Measurements from ENCODE around the gene TAS2R3. TPM values are rescaled to one million over a fixed set of nuclear protein-coding genes. Genes with fewer than 3 reads are reported as not detected.
"Not testable (repeated sequence)": the region's sequence is repeated elsewhere in the genome, so short reads cannot be mapped to it uniquely, and the experiment has no call there.

Gene TAS2R3
- total and polyA plus RNA-seq, 2 donors = 7.5 TPM; not detected in 1

GRCh38 chr7:141742229-141742628 lies 21.7 kb upstream of the TAS2R3 start:
- Histone ChIP-seq H3K36me3 (ENCODE audit: insufficient read depth) (peaks cover 7% of the 10 kb centered on the region), H3K4me1 (ENCODE audit: insufficient read depth) (no peaks in the 10 kb centered on the region), H3K4me3 (ENCODE audit: low read depth, low read length) (no peak overlapping the region), H3K27ac (ENCODE audit: low read depth) (no peak overlapping the region)
- no peak for DNase-seq (ENCODE audit: extremely low spot score)
- 44% methylated on average over 1 of the region's 1 CpG for WGBS

- DNase-seq (ENCODE audit: extremely low spot score) = no peak
- Histone ChIP-seq H3K36me3 (ENCODE audit: insufficient read depth) (peaks cover 8% of the 10 kb centered on the region), H3K4me3 (ENCODE audit: low read depth, low read length) (no peak overlapping the region), H3K27ac (ENCODE audit: low read depth) (no peak overlapping the region), H3K4me1 (ENCODE audit: insufficient read depth) (no peaks in the 10 kb centered on the region)
- WGBS = 95% methylated on average over 2 of the region's 2 CpGs
These were observed 19.8 kb upstream of the TAS2R3 start for GRCh38 chr7:141744131-141744530.

GRCh38 chr7:141748396-141748795 lies 15.5 kb upstream of the TAS2R3 start:
- DNase-seq (ENCODE audit: extremely low spot score) = no peak
- H3K27ac ChIP-seq (ENCODE audit: low read depth) = no peak overlapping the region
- H3K4me3 ChIP-seq (ENCODE audit: low read depth, low read length) = no peak overlapping the region
- H3K4me1 ChIP-seq (ENCODE audit: insufficient read depth) = no peaks in the 10 kb centered on the region
- WGBS = 96% methylated on average over 2 of the region's 2 CpGs
- peaks cover 15% of the 10 kb centered on the region for H3K36me3 ChIP-seq (ENCODE audit: insufficient read depth)

GRCh38 chr7:141751904-141752303 lies 12.0 kb upstream of the TAS2R3 start:
- H3K36me3 ChIP-seq (ENCODE audit: insufficient read depth) = peaks cover 13% of the 10 kb centered on the region

GRCh38 chr7:141752634-141753033 lies 11.3 kb upstream of the TAS2R3 start:
- Histone ChIP-seq H3K4me3 (ENCODE audit: low read depth, low read length) (no peak overlapping the region), H3K4me1 (ENCODE audit: insufficient read depth) (no peaks in the 10 kb centered on the region), H3K36me3 (ENCODE audit: insufficient read depth) (peaks cover 12% of the 10 kb centered on the region), H3K27ac (ENCODE audit: low read depth) (no peak overlapping the region)
- DNase-seq (ENCODE audit: extremely low spot score) = no peak
- 97% methylated on average over 13 of the region's 13 CpGs for WGBS

More at GRCh38 chr7:141751904-141752303, 12.0 kb upstream of the TAS2R3 start:
- H3K4me3 ChIP-seq (ENCODE audit: low read depth, low read length); DNase-seq (ENCODE audit: extremely low spot score); H3K4me1 ChIP-seq (ENCODE audit: insufficient read depth); H3K27ac ChIP-seq (ENCODE audit: low read depth): not testable (repeated sequence)
- 98% methylated on average over 10 of the region's 10 CpGs for WGBS

GRCh38 chr7:141754939-141755338 lies 9.0 kb upstream of the TAS2R3 start:
- DNase-seq (ENCODE audit: extremely low spot score) = no peak
- H3K27ac ChIP-seq (ENCODE audit: low read depth) = no peak overlapping the region
- WGBS = 96% methylated on average over 6 of the region's 6 CpGs
- no peak overlapping the region for H3K4me3 ChIP-seq (ENCODE audit: low read depth, low read length)
- H3K36me3 ChIP-seq (ENCODE audit: insufficient read depth) = peaks cover 10% of the 10 kb centered on the region
- no peaks in the 10 kb centered on the region for H3K4me1 ChIP-seq (ENCODE audit: insufficient read depth)

GRCh38 chr7:141770083-141770583 lies 6.2 kb downstream of the TAS2R3 start:
- not testable (repeated sequence) for H3K36me3 ChIP-seq (ENCODE audit: insufficient read depth); H3K27ac ChIP-seq (ENCODE audit: low read depth); DNase-seq (ENCODE audit: extremely low spot score); H3K4me1 ChIP-seq (ENCODE audit: insufficient read depth); H3K4me3 ChIP-seq (ENCODE audit: low read depth, low read length)
- 99% methylated on average over 3 of the region's 3 CpGs for WGBS

GRCh38 chr7:141776374-141776773 lies 12.5 kb downstream of the TAS2R3 start, which contains the start of gene TAS2R4:
Gene TAS2R4 (plus strand): TSS chr7:141776674. CDS start chr7:141778489, 1,815 bp downstream.
- WGBS = 95% methylated on average over 1 of the region's 1 CpG
- no peak within 1 kb of the TSS for H3K4me3 ChIP-seq (ENCODE audit: low read depth, low read length)
- no peak for DNase-seq (ENCODE audit: extremely low spot score)
- H3K4me1 ChIP-seq (ENCODE audit: insufficient read depth) = no peaks in the 10 kb centered on the region
- no peak within 1 kb of the TSS for H3K27ac ChIP-seq (ENCODE audit: low read depth)
- peaks cover 2% of the 10 kb centered on the region for H3K36me3 ChIP-seq (ENCODE audit: insufficient read depth)

- WGBS = 79% methylated on average over 13 of the region's 13 CpGs
- H3K27ac ChIP-seq (ENCODE audit: low read depth) = no peak overlapping the region
- peaks cover 4% of the 10 kb centered on the region for H3K36me3 ChIP-seq (ENCODE audit: insufficient read depth)
- H3K4me3 ChIP-seq (ENCODE audit: low read depth, low read length) = no peak overlapping the region
- H3K4me1 ChIP-seq (ENCODE audit: insufficient read depth) = no peaks in the 10 kb centered on the region
- DNase-seq (ENCODE audit: extremely low spot score) = no peak
These were observed 22.0 kb downstream of the TAS2R3 start for GRCh38 chr7:141785706-141786552.

GRCh38 chr7:141788296-141788695 lies 24.4 kb downstream of the TAS2R3 start:
- Histone ChIP-seq H3K27ac (ENCODE audit: low read depth) (no peak overlapping the region), H3K36me3 (ENCODE audit: insufficient read depth) (peaks cover 2% of the 10 kb centered on the region), H3K4me3 (ENCODE audit: low read depth, low read length) (no peak overlapping the region), H3K4me1 (ENCODE audit: insufficient read depth) (no peaks in the 10 kb centered on the region)
- 67% methylated on average over 2 of the region's 2 CpGs for WGBS
- no peak for DNase-seq (ENCODE audit: extremely low spot score)

- DNase-seq (ENCODE audit: extremely low spot score) = no peak
- H3K4me3 ChIP-seq (ENCODE audit: low read depth, low read length) = no peak within 1 kb of the TSS
These were observed 26.0 kb downstream of the TAS2R3 start, which contains the start of gene TAS2R5 for GRCh38 chr7:141789917-141790316. Gene TAS2R5 (plus strand): TSS chr7:141790217. CDS start chr7:141790362, 145 bp downstream.

GRCh38 chr7:141792526-141792925 lies 28.6 kb downstream of the TAS2R3 start:
- Histone ChIP-seq H3K36me3 (ENCODE audit: insufficient read depth) (peaks cover 2% of the 10 kb centered on the region), H3K27ac (ENCODE audit: low read depth) (no peak overlapping the region), H3K4me3 (ENCODE audit: low read depth, low read length) (no peak overlapping the region), H3K4me1 (ENCODE audit: insufficient read depth) (no peaks in the 10 kb centered on the region)
- DNase-seq (ENCODE audit: extremely low spot score) = no peak
- WGBS = 88% methylated on average over 2 of the region's 2 CpGs

More at GRCh38 chr7:141789917-141790316, 26.0 kb downstream of the TAS2R3 start, which contains the start of gene TAS2R5:
- 96% methylated on average over 5 of the region's 5 CpGs for WGBS
- no peak within 1 kb of the TSS for H3K27ac ChIP-seq (ENCODE audit: low read depth)
- peaks cover 2% of the 10 kb centered on the region for H3K36me3 ChIP-seq (ENCODE audit: insufficient read depth)
- no peaks in the 10 kb centered on the region for H3K4me1 ChIP-seq (ENCODE audit: insufficient read depth)

Data from urinary bladder (tissue), 4 donors.